SIG-M5 (cell line): ENCODE results near the gene PTAR1.

Experiments used
- DNase-seq: peaks from one replicate; lab custom pipeline; 2025; lab: John Stamatoyannopoulos, UW

PTAR1 gene

DNA sequence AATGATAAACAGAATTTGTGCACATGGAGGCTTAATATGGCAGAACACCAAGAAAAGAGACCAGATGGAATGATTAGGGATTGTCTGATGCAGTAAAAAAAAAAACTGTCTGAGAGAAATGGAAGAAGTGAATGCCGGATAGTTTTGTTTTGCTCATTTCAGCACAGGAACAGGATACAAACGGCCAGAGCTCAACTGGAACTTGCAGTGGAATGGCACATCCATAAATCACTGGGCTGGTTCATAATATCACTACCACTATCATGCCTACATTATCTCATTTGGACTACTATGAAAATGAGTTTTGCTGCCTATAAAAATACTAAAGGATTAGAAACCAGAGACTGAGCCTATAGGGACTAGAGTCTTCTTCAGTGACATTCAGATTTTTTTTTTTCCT, 9.7 kb downstream of the PTAR1 start:
- no peak for DNase-seq

DNA sequence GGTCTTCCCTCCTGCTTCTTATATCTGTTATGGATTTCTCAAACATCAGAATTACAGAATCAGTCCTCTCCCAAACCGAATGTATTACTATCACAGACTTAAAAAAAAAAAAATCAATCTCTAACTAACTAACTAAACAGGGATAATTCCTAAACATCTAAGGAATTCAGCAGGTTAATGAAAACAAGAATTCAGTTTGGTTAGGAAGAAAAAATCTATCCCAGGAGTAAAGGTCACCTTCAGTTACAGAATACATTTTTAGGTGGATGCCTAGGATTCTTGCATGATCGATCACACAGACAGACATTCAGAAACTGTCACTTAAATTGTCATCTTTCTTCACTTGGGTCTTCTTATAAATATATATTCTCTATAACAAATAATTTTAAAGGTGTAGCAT, 11.5 kb downstream of the PTAR1 start:
- no peak for DNase-seq

DNA sequence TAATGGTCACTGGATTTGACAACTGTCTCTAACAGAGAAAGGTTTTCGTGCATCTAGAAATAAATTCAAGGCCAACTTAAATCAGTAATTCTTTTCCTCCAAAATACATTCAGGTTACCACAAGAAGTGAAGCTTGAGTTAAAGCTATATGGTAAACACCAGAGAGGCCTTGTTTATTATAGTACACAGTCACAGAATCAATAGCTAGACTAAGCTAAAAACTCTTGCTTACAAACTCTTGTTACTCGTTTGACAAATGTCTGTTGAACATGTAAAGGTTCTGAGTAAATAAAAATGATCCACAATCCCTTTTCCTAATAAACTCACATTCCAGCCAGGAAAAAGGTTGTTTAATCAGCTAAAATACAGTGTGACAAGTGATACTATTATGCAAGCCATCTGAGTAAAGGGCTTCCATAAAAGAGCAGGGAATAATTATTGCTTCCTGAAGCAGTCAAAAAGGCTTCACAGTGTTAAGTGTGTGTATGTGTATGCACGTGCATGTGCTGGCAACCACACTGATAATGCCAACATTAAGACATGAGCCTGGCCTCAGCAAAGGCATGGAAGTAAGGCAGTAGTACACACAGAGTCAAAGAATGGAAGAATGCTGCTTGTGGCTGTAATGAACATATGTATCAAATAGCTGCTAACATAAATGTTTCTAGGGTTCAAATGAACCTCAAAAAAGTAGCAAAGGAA, 12.8 kb downstream of the PTAR1 start:
- DNase-seq: no peak

DNA sequence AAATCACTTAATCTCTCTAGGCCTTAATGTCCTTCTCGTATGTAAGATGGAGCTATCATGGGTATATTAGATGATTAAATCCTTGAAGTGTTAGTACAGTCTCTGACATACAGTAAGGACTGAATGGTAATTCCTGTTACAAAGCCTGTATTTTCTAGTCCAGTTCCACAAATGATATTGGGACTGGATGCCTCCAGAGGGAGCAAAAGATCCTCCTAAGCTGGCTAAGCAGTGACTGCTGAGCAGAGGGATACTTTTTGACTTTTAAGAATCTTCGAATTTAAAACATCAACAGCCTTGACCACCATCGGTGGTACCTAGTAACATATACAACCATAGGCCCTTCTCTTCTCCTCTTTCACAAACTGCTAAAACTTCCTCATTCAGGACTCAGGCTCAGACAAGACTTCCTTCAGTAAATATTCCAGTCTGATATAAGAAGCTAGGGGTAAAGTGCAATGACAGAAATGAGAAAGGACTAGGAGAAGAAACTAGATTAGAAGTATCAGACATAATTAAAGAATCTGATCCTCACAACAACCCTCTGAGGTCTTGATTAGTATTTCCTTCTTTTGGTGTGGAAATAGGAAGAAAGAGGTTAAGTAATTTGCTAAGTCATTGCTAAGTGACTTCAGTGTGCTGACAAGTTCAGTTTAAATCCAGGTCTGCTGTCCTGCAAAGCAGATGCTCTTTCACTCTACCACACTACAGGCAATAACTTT, 13.9 kb downstream of the PTAR1 start:
- no peak for DNase-seq

DNA sequence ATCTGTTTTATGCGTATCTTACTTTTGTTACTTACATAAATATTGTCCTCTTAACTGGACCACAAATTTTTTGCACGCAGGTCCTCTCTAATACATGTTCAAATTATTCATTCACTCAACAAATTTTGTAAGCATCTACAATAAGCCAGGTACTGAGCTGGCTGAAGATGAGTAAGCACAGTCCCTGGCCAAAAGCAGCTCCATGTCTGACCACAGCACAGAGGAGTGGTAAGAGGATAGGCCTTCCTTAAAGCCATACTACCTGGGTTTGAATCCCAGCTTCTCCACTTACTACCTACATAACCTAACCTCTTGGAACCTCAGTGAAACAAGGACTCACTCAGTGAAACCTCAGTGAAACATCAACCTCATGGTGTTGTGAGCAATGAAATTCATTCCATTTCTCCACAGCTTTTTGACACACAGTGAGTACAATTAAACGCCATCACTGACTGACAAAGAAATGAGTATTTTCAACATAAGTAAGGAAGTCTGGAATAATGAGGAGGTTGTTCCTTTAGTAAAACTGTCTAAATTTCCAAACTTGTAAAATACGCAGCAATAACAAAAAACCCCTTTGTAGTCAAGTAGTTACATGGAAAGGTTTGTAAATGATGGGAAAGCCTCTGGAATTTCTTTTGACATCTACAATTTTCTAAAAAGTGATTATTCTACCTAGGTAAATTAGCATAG, 15.0 kb downstream of the PTAR1 start:
- no peak for DNase-seq

DNA sequence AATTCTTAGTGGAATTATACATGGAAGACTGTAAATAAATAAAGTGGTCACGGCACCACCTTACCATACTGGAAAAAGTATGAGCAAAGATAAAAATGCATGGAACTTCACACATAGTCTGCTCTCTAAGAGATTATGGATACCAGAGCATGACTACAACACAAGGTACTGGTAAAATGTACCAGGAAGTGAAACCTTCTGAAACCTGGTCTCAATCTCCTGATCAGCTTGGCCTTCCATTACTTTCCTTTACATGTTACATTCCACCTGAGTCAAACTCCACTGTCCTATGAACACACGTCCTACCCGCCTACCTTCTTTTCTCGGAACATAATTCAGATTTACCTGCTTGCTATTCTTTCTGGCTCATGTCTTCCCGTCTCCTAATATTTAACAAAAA, 15.9 kb downstream of the PTAR1 start:
- no peak for DNase-seq

DNA sequence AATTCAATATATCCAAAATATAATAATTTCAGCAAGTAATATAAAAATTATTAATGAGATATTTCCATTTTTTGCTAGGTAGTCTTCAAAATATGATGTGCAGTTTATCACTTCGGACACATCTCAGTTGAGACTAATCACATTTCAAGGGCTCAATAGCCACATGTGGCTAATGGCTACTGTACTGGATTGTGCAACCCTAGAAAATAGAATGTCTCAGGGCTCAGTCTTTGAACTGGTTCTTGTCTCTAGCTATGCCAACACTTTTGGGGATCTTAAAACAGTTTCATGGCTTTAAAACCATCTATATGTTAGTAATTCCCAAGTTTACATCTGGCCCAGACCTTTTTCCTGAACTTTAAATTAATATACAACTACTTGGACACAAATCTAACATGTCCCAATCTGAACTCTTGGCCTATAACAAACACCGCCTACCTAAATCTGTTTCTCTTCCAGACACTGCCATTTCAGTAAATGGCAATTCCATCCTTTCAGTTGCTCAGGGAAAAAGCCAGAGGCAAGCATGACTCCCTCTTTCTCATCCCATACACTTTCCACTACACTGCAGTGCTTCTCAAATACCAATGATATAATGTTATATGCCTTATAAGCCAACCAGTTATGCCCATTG, 18.8 kb downstream of the PTAR1 start:
- DNase-seq: no peak

DNA sequence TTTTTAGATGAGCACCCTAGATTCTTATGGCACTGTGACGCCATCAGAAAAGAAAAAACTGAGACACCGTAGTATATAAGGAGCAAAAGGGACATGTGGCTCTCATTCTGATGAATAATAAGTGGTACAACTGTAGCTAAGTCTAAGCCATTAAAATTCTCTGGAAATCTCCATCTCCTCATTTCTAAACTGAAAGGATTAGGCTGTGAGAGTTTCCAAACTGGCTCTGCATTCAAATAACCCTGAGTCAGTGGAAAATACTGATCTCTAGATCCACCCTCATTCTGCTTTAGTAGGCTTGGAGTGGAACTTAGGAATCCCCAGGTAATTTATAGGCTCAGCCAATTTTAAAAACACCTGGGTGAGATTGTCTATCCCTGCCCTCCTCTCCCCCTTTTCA, 28.5 kb downstream of the PTAR1 start:
- no peak for DNase-seq

DNA sequence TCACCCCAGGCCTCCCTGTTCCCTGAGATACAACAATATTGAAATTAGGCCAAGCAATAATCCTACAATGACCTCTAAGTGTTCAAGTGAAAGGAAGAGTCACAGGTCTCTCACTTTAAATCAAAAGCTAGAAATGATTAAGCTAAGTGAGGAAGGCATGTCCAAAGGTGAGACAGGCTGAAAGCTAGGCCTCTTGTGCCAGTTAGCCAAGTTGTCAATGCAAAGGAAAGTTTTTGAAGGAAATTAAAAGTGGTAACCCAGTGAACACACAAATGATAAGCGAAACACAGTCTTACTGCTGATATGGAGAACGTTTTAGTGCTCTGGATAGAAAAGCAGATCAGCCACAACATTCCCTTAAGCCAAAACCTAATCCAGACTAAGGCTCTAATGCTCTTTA, 39.8 kb downstream of the PTAR1 start:
- no peak for DNase-seq

DNA sequence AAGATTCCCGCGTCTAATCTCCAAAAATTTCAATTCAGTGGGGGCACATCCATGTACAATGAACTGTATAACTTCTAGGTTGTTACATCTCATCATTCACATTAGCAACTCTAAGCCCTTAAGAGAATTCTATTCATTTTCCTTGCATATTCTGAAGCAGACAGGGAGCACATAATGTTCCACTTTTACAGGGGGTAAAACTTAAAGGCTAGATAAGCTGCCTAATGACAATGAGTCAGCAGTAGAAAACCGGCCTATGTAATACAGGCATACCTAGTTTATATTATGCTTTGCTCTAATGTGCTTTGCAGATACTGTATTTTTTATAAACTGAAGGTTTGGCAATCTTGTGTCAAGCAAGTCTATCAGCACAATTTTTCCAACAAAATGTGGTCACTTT, 40.4 kb downstream of the PTAR1 start:
- DNase-seq: no peak

DNA sequence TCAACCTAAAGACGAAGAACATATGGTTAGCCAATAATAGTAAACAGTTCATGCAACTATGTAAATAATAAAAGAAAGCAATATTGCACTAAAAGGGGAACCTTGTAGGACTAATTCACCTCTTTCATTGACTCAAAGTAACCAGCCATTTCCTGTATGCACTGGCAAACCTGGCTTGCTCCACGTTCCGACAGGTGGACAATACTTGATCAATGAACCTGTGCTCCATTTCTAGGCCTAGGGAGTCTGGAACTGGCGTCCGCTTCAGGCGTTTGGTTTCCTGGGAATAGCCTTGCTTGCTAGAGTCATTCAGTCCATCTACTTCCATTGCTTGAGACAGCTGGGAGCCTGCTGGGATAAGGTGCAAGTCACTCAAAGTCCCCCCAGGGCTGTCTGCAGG, 41.6 kb downstream of the PTAR1 start:
- DNase-seq: no peak

DNA sequence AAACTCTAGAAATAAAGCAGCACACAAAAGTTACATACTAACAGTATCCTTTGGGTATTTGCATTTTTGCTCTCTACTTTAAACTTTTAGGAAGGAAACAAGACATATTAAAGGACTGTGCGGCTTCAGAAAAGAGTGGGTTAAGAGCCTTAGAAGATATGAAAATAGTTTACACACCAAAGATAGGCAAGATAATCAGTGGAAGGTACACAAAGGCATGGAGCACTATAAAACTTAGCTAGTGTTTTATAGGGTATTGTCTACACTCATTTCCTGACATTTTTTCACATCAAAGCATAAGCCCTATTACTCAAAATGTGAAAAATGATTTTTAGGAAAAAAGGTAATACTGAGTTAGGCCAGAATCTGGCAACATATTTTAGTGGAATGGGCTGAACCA, 44.0 kb downstream of the PTAR1 start:
- no peak for DNase-seq

DNA sequence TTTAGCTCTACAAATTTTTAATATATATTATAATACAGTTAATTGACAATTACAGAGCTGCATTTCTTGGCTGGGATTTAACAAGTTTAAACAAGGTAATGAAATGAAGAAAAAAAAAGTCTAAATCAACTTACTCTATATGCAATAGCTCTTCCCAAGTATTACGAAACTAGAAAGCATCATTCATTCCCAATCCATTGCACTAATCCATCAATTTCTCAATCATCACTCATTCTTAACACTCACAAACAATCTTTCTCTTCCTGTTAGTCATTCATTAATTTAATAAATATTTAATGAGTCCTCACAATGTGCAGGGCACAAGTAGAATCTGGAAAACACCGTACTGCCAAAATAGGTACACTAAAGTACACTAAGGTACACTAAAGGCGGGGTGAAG, 44.7 kb downstream of the PTAR1 start:
- no peak for DNase-seq

DNA sequence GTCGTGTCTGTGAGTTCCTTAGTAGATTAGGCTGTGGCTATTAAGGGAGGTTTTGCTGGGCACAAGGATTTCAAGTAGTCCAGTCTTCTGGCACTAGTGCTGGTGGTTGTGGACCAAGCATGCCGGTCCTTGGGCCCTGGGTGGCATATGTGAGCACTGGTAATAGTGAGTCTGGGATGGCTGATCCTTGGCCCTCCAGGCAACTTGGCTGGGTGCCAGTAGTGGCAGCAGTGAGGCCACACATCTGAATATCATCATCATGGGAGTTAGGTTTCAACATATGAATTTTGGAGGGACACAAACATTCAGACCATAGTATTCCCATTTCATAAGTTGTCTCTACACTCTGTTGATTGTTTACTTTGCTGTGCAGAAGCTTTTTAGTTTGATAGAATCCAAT, 62.3 kb downstream of the PTAR1 start:
- no peak for DNase-seq

DNA sequence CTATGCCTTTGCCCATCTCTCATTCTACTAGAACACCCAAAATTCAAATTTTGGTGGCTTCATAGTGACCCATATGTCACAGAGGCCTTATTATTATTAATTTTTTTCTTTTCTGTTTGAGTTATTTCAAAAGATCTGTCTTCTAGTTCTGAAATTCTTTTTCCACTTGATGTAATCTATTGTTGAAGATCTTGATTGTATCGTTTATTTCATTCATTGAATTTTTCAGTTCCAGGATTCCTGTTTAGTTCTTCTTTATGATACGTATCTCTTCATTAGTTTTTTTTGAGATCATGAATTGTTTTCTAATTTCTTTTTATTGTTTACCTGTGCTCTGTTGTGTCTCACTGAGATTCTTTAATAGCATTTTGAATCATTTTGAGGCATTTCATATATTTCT, 63.0 kb downstream of the PTAR1 start:
- no peak for DNase-seq

DNA sequence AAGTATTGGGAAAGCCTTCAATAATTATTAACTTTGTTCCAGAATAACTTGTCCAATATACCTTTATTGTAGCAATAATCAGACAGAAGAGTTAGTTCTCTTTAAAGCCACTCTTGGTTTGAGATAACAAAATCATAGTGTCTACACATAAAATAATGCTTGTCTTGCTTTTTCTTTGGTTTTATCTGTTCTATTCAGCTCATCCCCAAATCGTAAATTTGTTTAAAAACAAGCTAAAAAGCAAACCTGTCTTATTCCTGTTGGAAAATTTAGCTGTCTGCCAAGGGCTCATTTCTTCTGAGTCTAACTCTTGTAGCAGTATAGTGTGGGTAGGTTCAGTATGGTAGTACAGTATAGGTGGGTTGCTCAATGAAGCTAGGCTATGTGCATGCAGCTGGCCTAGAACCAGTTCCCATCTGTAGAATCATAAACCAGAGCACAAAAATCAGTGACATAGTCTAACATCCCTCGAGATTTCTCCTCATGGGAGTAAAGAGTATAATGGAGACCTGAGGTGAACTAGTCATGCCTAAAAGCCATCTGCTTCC, 69.7 kb downstream of the PTAR1 start:
- no peak for DNase-seq

DNA sequence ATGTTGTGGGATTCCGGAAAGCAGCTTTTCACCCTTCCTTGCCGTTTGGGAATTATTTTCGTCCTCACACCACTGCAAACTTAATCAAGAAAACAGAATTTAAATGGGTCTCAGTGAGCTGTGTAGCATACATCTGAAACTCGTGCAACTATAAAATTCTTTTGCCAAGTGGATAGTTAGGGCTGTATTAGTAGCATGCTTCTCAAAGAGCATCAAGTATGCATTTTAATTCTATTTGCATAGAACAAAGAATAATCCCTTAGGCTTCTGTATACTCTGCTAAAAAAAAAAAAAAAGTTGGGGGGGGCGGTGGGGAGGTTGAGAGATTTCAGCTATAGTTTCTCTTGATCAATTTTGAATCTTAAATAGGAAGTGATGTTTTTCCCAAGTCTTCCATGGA, 75.9 kb downstream of the PTAR1 start:
- no peak for DNase-seq

DNA sequence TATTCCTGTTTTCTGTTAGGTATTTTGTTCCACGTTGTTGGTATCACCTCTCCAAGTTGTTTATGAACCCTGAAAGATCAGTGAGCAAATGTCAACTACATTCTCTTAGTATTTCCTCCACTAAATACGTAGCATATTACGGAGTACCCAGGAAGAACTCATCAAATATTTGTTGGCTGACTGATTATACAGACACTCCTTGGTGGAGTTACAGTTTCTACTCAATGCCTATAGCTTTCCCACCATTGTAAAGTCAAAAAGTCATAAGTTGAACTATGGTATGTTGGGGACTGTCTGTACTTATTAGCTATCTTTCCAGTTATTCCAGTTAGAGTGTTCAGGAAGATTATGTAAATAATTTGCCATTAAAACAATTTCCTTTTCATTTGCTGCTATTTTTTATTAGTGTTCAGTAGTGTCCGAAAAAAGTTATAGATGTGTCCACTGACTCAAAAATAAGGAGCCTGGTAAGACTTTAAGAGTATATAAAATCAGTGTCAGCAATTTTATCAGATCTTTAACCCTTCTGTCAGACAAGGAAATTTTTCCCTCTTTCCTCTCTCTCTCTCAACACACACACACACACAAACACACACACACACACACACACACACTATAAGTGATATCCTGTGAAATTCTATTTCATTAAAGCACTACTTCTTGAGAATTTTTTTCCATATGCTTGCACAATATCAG, 80.8 kb downstream of the PTAR1 start:
- DNase-seq: no peak

DNA sequence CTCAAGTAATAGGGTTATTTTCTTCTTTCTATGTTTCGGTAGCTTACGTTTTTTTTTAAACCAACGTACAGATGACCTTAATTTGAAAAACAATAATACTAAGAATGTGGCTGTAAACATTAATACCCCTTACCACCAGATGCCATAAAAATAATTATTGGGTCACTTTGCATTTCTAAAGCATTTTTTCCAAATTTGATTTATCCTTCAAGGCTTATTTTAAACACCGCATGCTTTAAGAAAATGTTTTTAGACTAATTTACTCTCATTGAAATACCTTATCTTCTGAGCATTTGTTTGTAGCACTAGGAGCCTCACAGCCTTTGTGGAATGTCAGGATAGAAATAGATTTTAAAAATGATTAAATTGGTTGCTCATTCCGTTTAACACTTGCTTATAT, 81.9 kb downstream of the PTAR1 start:
- DNase-seq: no peak

DNA sequence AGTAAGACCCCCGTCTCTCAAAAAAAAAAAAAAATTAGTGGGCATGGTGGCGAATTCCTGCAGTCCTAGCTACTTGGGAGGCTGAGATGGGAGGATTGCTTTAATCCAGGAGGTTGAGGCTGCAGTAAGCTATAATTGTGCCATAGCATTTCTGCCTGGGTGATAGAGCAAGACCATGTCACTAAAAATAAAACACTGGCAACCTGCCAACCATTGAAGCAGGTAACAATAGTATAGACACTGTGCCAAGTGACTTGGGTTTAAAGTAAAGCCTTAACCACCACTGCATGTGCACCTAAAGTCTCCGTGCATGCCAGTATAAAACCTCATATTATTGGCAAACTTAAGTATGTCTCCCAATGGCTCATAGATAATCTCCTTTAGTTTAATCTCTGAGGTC, 84.2 kb downstream of the PTAR1 start:
- DNase-seq: no peak

DNA sequence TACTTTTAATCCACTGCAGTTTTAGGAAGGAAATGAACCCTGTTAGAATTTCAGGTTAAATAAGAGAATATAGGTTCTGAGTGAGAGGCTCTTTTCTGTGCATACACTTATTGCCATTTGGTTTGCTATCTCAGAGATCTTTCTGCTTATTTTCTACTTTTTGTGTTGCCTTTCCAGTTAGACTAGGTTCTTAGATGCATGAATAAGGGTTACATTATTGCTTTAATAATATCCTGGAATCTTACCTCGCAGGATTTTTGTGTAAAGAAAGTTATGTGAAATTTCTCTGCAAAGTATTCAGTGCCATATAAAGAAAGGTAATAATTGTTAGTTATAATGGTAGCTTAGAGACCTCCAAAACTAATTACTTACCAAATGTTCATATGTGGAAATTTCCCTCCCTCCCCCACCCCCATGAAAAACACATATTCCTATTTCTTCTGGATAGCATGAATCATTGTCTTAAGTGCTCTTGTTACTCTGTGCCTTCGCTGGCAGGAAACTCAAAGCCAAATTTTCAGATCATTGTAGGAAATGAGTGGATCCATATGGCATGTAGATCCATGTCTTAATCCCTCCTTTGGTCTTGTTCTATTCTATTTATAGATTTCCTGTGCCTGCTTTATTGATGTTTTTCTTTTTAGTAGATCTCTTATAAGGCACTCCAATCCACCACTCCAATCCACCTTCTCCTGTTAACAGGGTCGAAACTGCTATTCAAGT, 84.9 kb downstream of the PTAR1 start:
- no peak for DNase-seq
